ENCODE data around the gene YIPF7. TPM values are rescaled to one million over a fixed set of nuclear protein-coding genes. Genes with fewer than 3 reads are reported as not detected.

The YIPF7 gene
- not detected in 2 replicates for polyA plus RNA-seq (2012; rRNA removed)
- polyA plus RNA-seq (2012; cell fraction: cytosol; rRNA removed) = 0.04 TPM in 1 of 2 replicates, not detected in the other
- polyA plus RNA-seq (2012; cell fraction: nucleus; rRNA removed) = 0.08 TPM in 1 of 2 replicates, not detected in the other

DNA sequence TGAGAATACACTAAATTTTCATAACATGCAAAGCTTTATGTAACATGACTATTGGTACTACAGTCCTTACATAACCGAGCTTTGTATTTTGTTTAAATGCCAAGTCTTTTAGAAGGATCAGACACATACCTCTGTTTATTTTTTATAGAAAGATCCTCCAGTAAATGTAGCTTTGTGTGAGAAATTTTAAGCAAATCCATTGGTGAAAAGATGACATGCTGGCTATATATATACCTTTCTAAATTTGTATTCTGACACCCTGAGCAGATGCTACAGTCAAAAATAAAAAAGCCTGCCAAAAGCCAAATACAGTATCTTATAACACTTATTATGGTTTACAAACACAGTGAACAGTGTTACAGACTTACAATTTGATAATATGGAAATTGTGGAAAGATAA is at the start of gene YIPF7:
TSS of gene YIPF7 (minus strand) at position 201 of the 400 bp plus-strand sequence. CDS start 1,525 bp downstream, outside the sequence.
- Histone ChIP-seq H3K36me3 (replicated peaks in 1 of 2; ENCODE audit: control insufficient read depth in 1 of 2, insufficient read depth in 2 of 2, low read length in 1 of 2) (no peaks in the 10 kb centered on the region), H3K27me3 (ENCODE audit: insufficient read depth) (no peaks in the 10 kb centered on the region), H3K4me1 (ENCODE audit: control insufficient read depth in 1 of 2, insufficient read depth in 2 of 2, low read depth in 1 of 2, low read length in 1 of 2) (no peaks in the 10 kb centered on the region), H3K4me2 (no peak within 1 kb of the TSS), H3K79me2 (ENCODE audit: insufficient read depth) (no peaks in the 10 kb centered on the region), H4K20me1 (ENCODE audit: insufficient read depth) (no peaks in the 10 kb centered on the region), H2AFZ (ENCODE audit: low read depth) (no peak within 1 kb of the TSS), H3K9ac (no peak within 1 kb of the TSS), H3K9me3 (no peaks in the 10 kb centered on the region), H3K9me2 (no peaks in the 10 kb centered on the region), H3K27ac (ENCODE audit: low read depth in 2 of 2, low read length in 1 of 2) (no peak within 1 kb of the TSS), H3F3A (replicated peaks; ENCODE audit: insufficient read depth) (no peaks in the 10 kb centered on the region), H3K4me3 (ENCODE audit: low read depth in 2 of 2, low read length in 1 of 2) (no peak within 1 kb of the TSS)
- WGBS (ENCODE audit: low lambda C conversion rate) = 11% methylated on average over 1 of the region's 1 CpG
- ChIA-PET CTCF (no interaction called here), POLR2A (no interaction called here)
- TF ChIP-seq, protein P1, sequence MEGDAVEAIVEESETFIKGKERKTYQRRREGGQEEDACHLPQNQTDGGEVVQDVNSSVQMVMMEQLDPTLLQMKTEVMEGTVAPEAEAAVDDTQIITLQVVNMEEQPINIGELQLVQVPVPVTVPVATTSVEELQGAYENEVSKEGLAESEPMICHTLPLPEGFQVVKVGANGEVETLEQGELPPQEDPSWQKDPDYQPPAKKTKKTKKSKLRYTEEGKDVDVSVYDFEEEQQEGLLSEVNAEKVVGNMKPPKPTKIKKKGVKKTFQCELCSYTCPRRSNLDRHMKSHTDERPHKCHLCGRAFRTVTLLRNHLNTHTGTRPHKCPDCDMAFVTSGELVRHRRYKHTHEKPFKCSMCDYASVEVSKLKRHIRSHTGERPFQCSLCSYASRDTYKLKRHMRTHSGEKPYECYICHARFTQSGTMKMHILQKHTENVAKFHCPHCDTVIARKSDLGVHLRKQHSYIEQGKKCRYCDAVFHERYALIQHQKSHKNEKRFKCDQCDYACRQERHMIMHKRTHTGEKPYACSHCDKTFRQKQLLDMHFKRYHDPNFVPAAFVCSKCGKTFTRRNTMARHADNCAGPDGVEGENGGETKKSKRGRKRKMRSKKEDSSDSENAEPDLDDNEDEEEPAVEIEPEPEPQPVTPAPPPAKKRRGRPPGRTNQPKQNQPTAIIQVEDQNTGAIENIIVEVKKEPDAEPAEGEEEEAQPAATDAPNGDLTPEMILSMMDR (IDR thresholded peaks at IDR 0.05) = no peak
- TF ChIP-seq FOXM1 (IDR thresholded peaks at IDR 0.05; ENCODE audit: low read depth) (no peak), POLR2AphosphoS5 (IDR thresholded peaks at IDR 0.05; ENCODE audit: low read depth, low read length) (no peak), SIN3A (IDR thresholded peaks at IDR 0.05; ENCODE audit: borderline replicate concordance, low read depth, low read length) (no peak), TCF12 (IDR thresholded peaks at IDR 0.05) (no peak), YY1 (IDR thresholded peaks at IDR 0.05; ENCODE audit: low read depth) (no peak), TEAD4 (IDR thresholded peaks at IDR 0.05; ENCODE audit: borderline replicate concordance, insufficient read depth) (no peak), RAD21 (IDR thresholded peaks at IDR 0.05; ENCODE audit: low read length) (no peak), ELF1 (IDR thresholded peaks at IDR 0.05) (no peak), NRF1 (IDR thresholded peaks at IDR 0.05; ENCODE audit: low read depth, low read length) (no peak)
- TF ChIP-seq, protein P2, sequence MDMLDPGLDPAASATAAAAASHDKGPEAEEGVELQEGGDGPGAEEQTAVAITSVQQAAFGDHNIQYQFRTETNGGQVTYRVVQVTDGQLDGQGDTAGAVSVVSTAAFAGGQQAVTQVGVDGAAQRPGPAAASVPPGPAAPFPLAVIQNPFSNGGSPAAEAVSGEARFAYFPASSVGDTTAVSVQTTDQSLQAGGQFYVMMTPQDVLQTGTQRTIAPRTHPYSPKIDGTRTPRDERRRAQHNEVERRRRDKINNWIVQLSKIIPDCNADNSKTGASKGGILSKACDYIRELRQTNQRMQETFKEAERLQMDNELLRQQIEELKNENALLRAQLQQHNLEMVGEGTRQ (IDR thresholded peaks at IDR 0.05; ENCODE audit: borderline replicate concordance, low read depth, low read length) = no peak
- TF ChIP-seq, protein P3, sequence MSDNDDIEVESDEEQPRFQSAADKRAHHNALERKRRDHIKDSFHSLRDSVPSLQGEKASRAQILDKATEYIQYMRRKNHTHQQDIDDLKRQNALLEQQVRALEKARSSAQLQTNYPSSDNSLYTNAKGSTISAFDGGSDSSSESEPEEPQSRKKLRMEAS (IDR thresholded peaks at IDR 0.05; ENCODE audit: low read depth) = no peak
- TF ChIP-seq, protein P4, sequence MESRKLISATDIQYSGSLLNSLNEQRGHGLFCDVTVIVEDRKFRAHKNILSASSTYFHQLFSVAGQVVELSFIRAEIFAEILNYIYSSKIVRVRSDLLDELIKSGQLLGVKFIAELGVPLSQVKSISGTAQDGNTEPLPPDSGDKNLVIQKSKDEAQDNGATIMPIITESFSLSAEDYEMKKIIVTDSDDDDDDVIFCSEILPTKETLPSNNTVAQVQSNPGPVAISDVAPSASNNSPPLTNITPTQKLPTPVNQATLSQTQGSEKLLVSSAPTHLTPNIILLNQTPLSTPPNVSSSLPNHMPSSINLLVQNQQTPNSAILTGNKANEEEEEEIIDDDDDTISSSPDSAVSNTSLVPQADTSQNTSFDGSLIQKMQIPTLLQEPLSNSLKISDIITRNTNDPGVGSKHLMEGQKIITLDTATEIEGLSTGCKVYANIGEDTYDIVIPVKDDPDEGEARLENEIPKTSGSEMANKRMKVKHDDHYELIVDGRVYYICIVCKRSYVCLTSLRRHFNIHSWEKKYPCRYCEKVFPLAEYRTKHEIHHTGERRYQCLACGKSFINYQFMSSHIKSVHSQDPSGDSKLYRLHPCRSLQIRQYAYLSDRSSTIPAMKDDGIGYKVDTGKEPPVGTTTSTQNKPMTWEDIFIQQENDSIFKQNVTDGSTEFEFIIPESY (IDR thresholded peaks at IDR 0.05; ENCODE audit: borderline replicate concordance, low read depth) = no peak
- no peak for DNase-seq
